NB4 (cell line): ENCODE data around the gene SLC25A44.

ENCODE experiments used
- MAX ChIP-seq: IDR thresholded peaks from 2 replicates; pipeline ENCODE4 v1.6.1; 2011; ENCODE audit warnings: low read depth, low read length
- POLR2A ChIP-seq: IDR thresholded peaks from 2 replicates; pipeline ENCODE4 v1.6.1; 2011; ENCODE audit warnings: mild to moderate bottlenecking; ENCODE audit not compliant: insufficient read length; ENCODE audit errors: extremely low read depth
- TF ChIP-seq, protein P1 (sequence below): IDR thresholded peaks from one replicate; pipeline ENCODE4 v1.5.1; 2012; ENCODE audit warnings: low read depth, low read length

DNA sequence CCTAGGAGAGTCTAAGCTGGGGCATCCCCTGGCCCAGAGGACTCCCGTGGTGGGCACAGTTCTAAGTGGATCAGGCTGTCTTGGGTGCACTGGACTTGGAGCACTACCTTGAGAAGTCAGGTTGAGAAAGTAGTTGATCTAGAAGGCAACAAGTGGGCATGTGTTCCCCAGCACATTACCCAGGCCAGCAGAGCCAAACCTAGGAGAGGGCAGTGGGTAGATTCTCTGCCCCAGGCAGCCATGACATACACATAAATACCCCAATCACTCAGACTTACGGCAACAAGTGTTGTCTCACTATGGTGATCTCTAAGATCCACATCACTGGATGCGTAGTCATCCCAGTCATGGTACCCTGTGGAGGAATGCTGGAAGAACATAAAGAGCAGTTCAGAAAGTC lies 17.3 kb downstream of the SLC25A44 start:
- TF ChIP-seq, protein P1, sequence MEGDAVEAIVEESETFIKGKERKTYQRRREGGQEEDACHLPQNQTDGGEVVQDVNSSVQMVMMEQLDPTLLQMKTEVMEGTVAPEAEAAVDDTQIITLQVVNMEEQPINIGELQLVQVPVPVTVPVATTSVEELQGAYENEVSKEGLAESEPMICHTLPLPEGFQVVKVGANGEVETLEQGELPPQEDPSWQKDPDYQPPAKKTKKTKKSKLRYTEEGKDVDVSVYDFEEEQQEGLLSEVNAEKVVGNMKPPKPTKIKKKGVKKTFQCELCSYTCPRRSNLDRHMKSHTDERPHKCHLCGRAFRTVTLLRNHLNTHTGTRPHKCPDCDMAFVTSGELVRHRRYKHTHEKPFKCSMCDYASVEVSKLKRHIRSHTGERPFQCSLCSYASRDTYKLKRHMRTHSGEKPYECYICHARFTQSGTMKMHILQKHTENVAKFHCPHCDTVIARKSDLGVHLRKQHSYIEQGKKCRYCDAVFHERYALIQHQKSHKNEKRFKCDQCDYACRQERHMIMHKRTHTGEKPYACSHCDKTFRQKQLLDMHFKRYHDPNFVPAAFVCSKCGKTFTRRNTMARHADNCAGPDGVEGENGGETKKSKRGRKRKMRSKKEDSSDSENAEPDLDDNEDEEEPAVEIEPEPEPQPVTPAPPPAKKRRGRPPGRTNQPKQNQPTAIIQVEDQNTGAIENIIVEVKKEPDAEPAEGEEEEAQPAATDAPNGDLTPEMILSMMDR: no peak
- TF ChIP-seq POLR2A: no peak
- TF ChIP-seq MAX: no peak
